DMS79 (cell line): ENCODE measurements around the gene PSMG2.
"Not testable (repeated sequence)": the region's sequence is repeated elsewhere in the genome, so short reads cannot be mapped to it uniquely, and the experiment has no call there.

Source experiments
- DNase-seq: peaks from one replicate; lab custom pipeline; 2025; lab: John Stamatoyannopoulos, UW

Gene PSMG2

GRCh38 chr18:12722731-12723130 is 19.9 kb downstream of the PSMG2 start:
- DNase-seq: no peak

GRCh38 chr18:12726331-12726730 is 23.5 kb downstream of the PSMG2 start:
- DNase-seq: no peak

- peak; percentile 42 for DNase-seq
Measured at GRCh38 chr18:12726774-12727550, 24.1 kb downstream of the PSMG2 start.

GRCh38 chr18:12737243-12737902 is 34.5 kb downstream of the PSMG2 start:
- no peak for DNase-seq

GRCh38 chr18:12741351-12741750 is 38.5 kb downstream of the PSMG2 start:
- DNase-seq: peak; percentile 20

GRCh38 chr18:12742453-12742852 is 39.6 kb downstream of the PSMG2 start:
- DNase-seq: no peak

GRCh38 chr18:12744103-12744502 is 41.3 kb downstream of the PSMG2 start:
- no peak for DNase-seq

- DNase-seq: no peak
Measured at GRCh38 chr18:12745095-12745795, 42.4 kb downstream of the PSMG2 start.

GRCh38 chr18:12747530-12748315 is 44.9 kb downstream of the PSMG2 start:
- no peak for DNase-seq

- DNase-seq: no peak
Measured at GRCh38 chr18:12748671-12749070, 45.8 kb downstream of the PSMG2 start.

GRCh38 chr18:12749121-12749520 is 46.3 kb downstream of the PSMG2 start:
- no peak for DNase-seq

- peak; percentile 38 for DNase-seq
Measured at GRCh38 chr18:12750076-12750714, 47.4 kb downstream of the PSMG2 start.

GRCh38 chr18:12750715-12751502 is 48.1 kb downstream of the PSMG2 start:
- DNase-seq: no peak

GRCh38 chr18:12751503-12751884 is 48.7 kb downstream of the PSMG2 start:
- DNase-seq: no peak

- DNase-seq: no peak
Measured at GRCh38 chr18:12751891-12752290, 49.0 kb downstream of the PSMG2 start.

- no peak for DNase-seq
Measured at GRCh38 chr18:12754511-12754910, 51.7 kb downstream of the PSMG2 start.

- not testable (repeated sequence) for DNase-seq
Measured at GRCh38 chr18:12755606-12756005, 52.8 kb downstream of the PSMG2 start.

- not testable (repeated sequence) for DNase-seq
Measured at GRCh38 chr18:12756619-12757239, 53.9 kb downstream of the PSMG2 start.

GRCh38 chr18:12758566-12758965 is 55.7 kb downstream of the PSMG2 start:
- not testable (repeated sequence) for DNase-seq

GRCh38 chr18:12765126-12765525 is 62.3 kb downstream of the PSMG2 start:
- DNase-seq: no peak
